GM12891 (cell line): ENCODE data around the gene ARHGEF4.

Source experiments
- PAX5 ChIP-seq: IDR thresholded peaks from 2 replicates; pipeline ENCODE4 v1.6.1; 2011; ENCODE audit warnings: low read length, moderate library complexity, mild to moderate bottlenecking; ENCODE audit not compliant: insufficient read depth, severe bottlenecking
- POLR2A ChIP-seq: IDR thresholded peaks from 2 replicates; pipeline ENCODE4 v1.6.1; 2011; ENCODE audit warnings: low read depth, low read length, control low read depth
- POLR2AphosphoS5 ChIP-seq: IDR thresholded peaks from 2 replicates; pipeline ENCODE4 v1.6.1; 2011; ENCODE audit warnings: low read depth, low read length, control low read depth
- POU2F2 ChIP-seq: IDR thresholded peaks from 2 replicates; pipeline ENCODE4 v1.6.1; 2011; ENCODE audit warnings: low read depth, mild to moderate bottlenecking, control low read depth, low read length, moderate library complexity

- TF ChIP-seq POLR2A (no peak), POU2F2 (no peak), POLR2AphosphoS5 (no peak), PAX5 (no peak)
These were observed 37.4 kb upstream of the ARHGEF4 start for GRCh38 chr2:130799295-130799694.
